IMR-90 (cell line): ENCODE data around the gene NTF3. TPM values are rescaled to one million over a fixed set of nuclear protein-coding genes. Genes with fewer than 3 reads are reported as not detected.

ENCODE experiments used
- ATAC-seq: fragments of 200-7000 bp; cut with Tn5 transposase; 2 replicates; pipeline ENCODE4 v1.9.1; 2020; ENCODE audit warnings: low read depth, mild to moderate bottlenecking, moderate library complexity
- BruUV-seq: library from RNA; stranded (reverse); fragments of 400-500 nt; replicated peaks from 2 replicates; lab custom pipeline; 2021; lab: Mats Ljungman, UMichigan
- CTCF ChIA-PET: fragments of 300-600 bp; formaldehyde crosslinking; extraction: SDS; loops from one replicate; lab custom pipeline; 2021; ENCODE audit warnings: antibody characterized with exemption; lab: Yijun Ruan, JAX
- POLR2A ChIA-PET: fragments of 300-600 bp; sonication (Branson Sonifier 250); formaldehyde crosslinking; loops from one replicate; lab custom pipeline; 2022; ENCODE audit warnings: antibody characterized with exemption; ENCODE audit not compliant: unreplicated experiment; lab: Charles Lee
- DNase-seq: peaks from one replicate; pipeline ENCODE4 v3.0.0; 2013
- H2AFZ ChIP-seq: replicated peaks from 2 replicates; pipeline ENCODE3; 2013; ENCODE audit warnings: low read length, mild to moderate bottlenecking; ENCODE audit not compliant: poor library complexity
- H2AK5ac ChIP-seq: 2 replicates; pipeline ENCODE4 v1.6.1; 2013; ENCODE audit warnings: low read depth, low read length, inconsistent platforms
- H2AK9ac ChIP-seq: replicated peaks from 2 replicates; pipeline ENCODE3; 2013; ENCODE audit warnings: mild to moderate bottlenecking, low read depth, low read length, moderate library complexity; ENCODE audit not compliant: poor library complexity
- H2BK120ac ChIP-seq: 2 replicates; pipeline ENCODE4 v1.6.1; 2013; ENCODE audit warnings: low read depth, low read length, inconsistent platforms
- H2BK15ac ChIP-seq: 3 replicates; pipeline ENCODE4 v1.6.1; 2013; ENCODE audit warnings: low read depth, low read length, inconsistent platforms
- H2BK20ac ChIP-seq: 2 replicates; pipeline ENCODE4 v1.6.1; 2013; ENCODE audit warnings: low read depth, mild to moderate bottlenecking, inconsistent platforms, low read length, moderate library complexity
- H2BK5ac ChIP-seq: 2 replicates; pipeline ENCODE4 v1.6.1; 2013; ENCODE audit warnings: mild to moderate bottlenecking, low read depth, low read length, inconsistent platforms; ENCODE audit not compliant: poor library complexity, severe bottlenecking
- H3K14ac ChIP-seq: replicated peaks from 2 replicates; pipeline ENCODE4 v1.6.1; 2013; ENCODE audit warnings: low read depth, low read length, inconsistent platforms
- H3K18ac ChIP-seq: 2 replicates; pipeline ENCODE4 v1.6.1; 2013; ENCODE audit warnings: low read depth, low read length, control low read depth
- H3K23ac ChIP-seq: 2 replicates; pipeline ENCODE4 v1.6.1; 2013; ENCODE audit warnings: low read depth, low read length, inconsistent platforms
- H3K27ac ChIP-seq: 2 replicates; pipeline ENCODE4 v1.5.1; 2013; ENCODE audit warnings: mild to moderate bottlenecking, control low read depth, low read length; ENCODE audit not compliant: insufficient read depth
- H3K27me3 ChIP-seq: 2 replicates; pipeline ENCODE4 v1.6.1; 2013; ENCODE audit warnings: low read length; ENCODE audit not compliant: control insufficient read depth, insufficient read depth
- H3K36me3 ChIP-seq: 2 replicates; pipeline ENCODE4 v1.6.1; 2013; ENCODE audit warnings: low read length, mixed read lengths; ENCODE audit not compliant: control insufficient read depth, insufficient read depth
- H3K4ac ChIP-seq: 2 replicates; pipeline ENCODE4 v1.6.1; 2013; ENCODE audit warnings: low read depth, low read length, inconsistent platforms
- H3K4me1 ChIP-seq: 2 replicates; pipeline ENCODE4 v1.6.1; 2013; ENCODE audit warnings: low read length, mixed read lengths; ENCODE audit not compliant: control insufficient read depth, insufficient read depth
- H3K4me2 ChIP-seq: 2 replicates; pipeline ENCODE4 v1.6.1; 2013; ENCODE audit warnings: low read depth, mild to moderate bottlenecking, control low read depth, low read length, moderate library complexity
- H3K4me3 ChIP-seq: 2 replicates; pipeline ENCODE4 v1.5.1; 2013; ENCODE audit warnings: low read depth, mild to moderate bottlenecking, control low read depth, low read length, moderate library complexity; ENCODE audit not compliant: insufficient read depth
- H3K56ac ChIP-seq: 2 replicates; pipeline ENCODE4 v1.6.1; 2013; ENCODE audit warnings: low read length, inconsistent platforms; ENCODE audit not compliant: insufficient read depth; ENCODE audit errors: extremely low read depth
- H3K79me1 ChIP-seq, 2 experiments: 2 replicates each; pipeline ENCODE4 v1.6.1; 2013; ENCODE audit warnings: low read length in 2 of 2, inconsistent platforms in 1 of 2, low read depth in 1 of 2
- H3K9ac ChIP-seq: 2 replicates; pipeline ENCODE4 v1.6.1; 2013; ENCODE audit warnings: low read depth, low read length, control low read depth
- H3K9me1 ChIP-seq: 2 replicates; pipeline ENCODE4 v1.6.1; 2013; ENCODE audit warnings: low read length, inconsistent platforms; ENCODE audit not compliant: insufficient read depth
- H3K9me3 ChIP-seq: 2 replicates; pipeline ENCODE4 v1.6.1; 2013; ENCODE audit warnings: low read length; ENCODE audit not compliant: control insufficient read depth, insufficient read depth
- H4K20me1 ChIP-seq: 2 replicates; pipeline ENCODE4 v1.6.1; 2013; ENCODE audit warnings: low read length, inconsistent platforms; ENCODE audit not compliant: insufficient read depth
- H4K5ac ChIP-seq: 2 replicates; pipeline ENCODE4 v1.6.1; 2013; ENCODE audit warnings: mild to moderate bottlenecking, low read depth, low read length, control low read depth
- H4K8ac ChIP-seq, 2 experiments: 2 replicates each; pipeline ENCODE4 v1.6.1; 2013; ENCODE audit warnings: low read depth in 2 of 2, low read length in 2 of 2, control low read depth in 1 of 2, inconsistent platforms in 1 of 2
- H4K91ac ChIP-seq: 2 replicates; pipeline ENCODE4 v1.6.1; 2013; ENCODE audit warnings: low read depth, low read length, inconsistent platforms; ENCODE audit not compliant: insufficient read depth
- CEBPB ChIP-seq: IDR thresholded peaks from 2 replicates; pipeline ENCODE4 v1.6.1; 2012; ENCODE audit warnings: low read depth, low read length, improper control_type of control experiment
- CTCF ChIP-seq: conservative IDR thresholded peaks from 2 replicates; pipeline ENCODE4 v1.5.1; 2012; ENCODE audit warnings: mild to moderate bottlenecking, low read depth, low read length, improper control_type of control experiment
- WGBS, 2 experiments: methylation state at CpG; one replicate each; pipeline versions ENCODE4 v1.1.5 to v1.1.7; 2013; ENCODE audit warnings: missing lambda C conversion rate in 2 of 2; ENCODE audit not compliant: insufficient read length in 1 of 2; ENCODE audit errors: extremely low coverage in 2 of 2; 5-methylcytosine and 5-hydroxymethylcytosine counted together
- dilution Hi-C: fragments of 300-500 bp; cut with HindIII; formaldehyde crosslinking; loops from one replicate; pipeline ENCODE4 v1.14.3; 2018; ENCODE audit warnings: low sequenced_read_pairs; ENCODE audit not compliant: unreplicated experiment
- in situ Hi-C: fragments of 300-500 bp; cut with MboI; formaldehyde crosslinking; loops from 3 replicates; pipeline ENCODE4 v1.14.3; 2019; ENCODE audit warnings: low sequenced_read_pairs, inconsistent platforms, mixed read lengths
- intact Hi-C: fragments of 100-400 bp; cut with micrococcal nuclease; formaldehyde crosslinking; loops from 2 replicates; pipeline ENCODE4 v1.10.0; 2022
- polyA plus RNA-seq, 3 experiments: library from polyadenylated mRNA; depleted of rRNA; stranded (reverse); fragments of >200 nt; gene quantifications; 2 replicates each; pipeline ENCODE4 v1.2.3, GENCODE V29; 2012; ENCODE audit warnings: low replicate concordance in 1 of 3
- total RNA-seq: library from RNA; depleted of rRNA; stranded (reverse); fragments of >200 nt; gene quantifications from 2 replicates; pipeline ENCODE4 v1.2.3, GENCODE V29; 2012

Gene NTF3
- total and polyA plus RNA-seq, 2 of the 4 experiments (the other 2 are of a cell fraction), result 12.2 to 32.4 TPM

DNA sequence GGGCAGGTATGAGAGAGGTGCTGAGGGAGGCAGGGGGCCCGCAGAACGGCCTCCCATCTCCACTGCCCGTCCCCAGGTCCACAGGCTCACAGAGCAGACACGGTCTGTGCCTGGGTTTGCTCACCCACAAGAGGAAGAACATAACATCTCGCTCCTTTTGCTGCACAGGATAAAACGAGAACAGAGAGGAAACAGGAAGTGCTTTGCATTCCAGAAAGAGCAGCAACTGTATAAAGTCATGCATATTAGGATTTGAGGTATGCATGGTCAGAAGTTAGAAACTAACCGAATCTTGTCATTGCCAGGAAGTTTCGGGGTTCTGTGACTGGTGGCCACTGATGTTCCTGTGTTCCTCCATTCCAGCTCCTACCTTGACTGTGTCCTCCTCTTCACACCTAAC lies 25.0 kb downstream of the NTF3 start:
- peak overlapping the region; percentile 85 for H3K56ac ChIP-seq
- H3K4me2 ChIP-seq, result peak overlapping the region; percentile 49
- peaks cover 74 to 96% of the 10 kb centered on the region in 2 experiments for H3K79me1 ChIP-seq
- H3K23ac ChIP-seq, result peak overlapping the region; percentile 96
- WGBS, 2 experiments, result 42% methylated on average over 5 of the region's 8 CpGs; no CpG with 5 or more reads in 1 of the 2 experiments
- ATAC-seq, result peak; percentile 94
- no TSS peak for BruUV-seq
- H3K4ac ChIP-seq, result peak overlapping the region; percentile 95
- H4K20me1 ChIP-seq, result no peaks in the 10 kb centered on the region; the same call in 1 of the 2 replicates
- H3K9me3 ChIP-seq, result no peaks in the 10 kb centered on the region
- H3K36me3 ChIP-seq, result peaks cover 12% of the 10 kb centered on the region
- H2BK15ac ChIP-seq, result peak overlapping the region; percentile 85
- ChIA-PET CTCF (interaction anchor here (1.0 kb wide), 1 partner anchor 11 kb away, joined by 3 read pairs; no protein-coding TSS in a partner anchor), POLR2A (interaction anchor here (0.5 kb wide), 1 partner anchor 17 kb away, joined by 3 read pairs; no protein-coding TSS in a partner anchor)
- H3K9ac ChIP-seq, result peak overlapping the region; percentile 48
- peak; percentile 82 for DNase-seq
- peak overlapping the region; percentile 92 for H3K14ac ChIP-seq
- peak overlapping the region; percentile 83 for H2AFZ ChIP-seq
- H2AK9ac ChIP-seq, result peak overlapping the region; percentile 87
- H3K4me1 ChIP-seq, result peaks cover 47% of the 10 kb centered on the region
- dilution Hi-C loops (no loop called here), in situ Hi-C loops (loop anchor here (25.0 kb wide), 1 partner anchor 830 kb away; no protein-coding TSS in a partner anchor), intact Hi-C loops (no loop called here)
- no peak for TF ChIP-seq CTCF
- TF ChIP-seq CEBPB, result peak; percentile 29; the same call in 1 of the 2 replicates
- peak overlapping the region; percentile 96 for H4K5ac ChIP-seq
- peak overlapping the region; percentile 98 for H3K27ac ChIP-seq
- H3K18ac ChIP-seq, result peak overlapping the region; percentile 94
- H3K4me3 ChIP-seq, result no peak overlapping the region
- H3K27me3 ChIP-seq, result no peaks in the 10 kb centered on the region
- H4K91ac ChIP-seq, result peak overlapping the region; percentile 99
- peak overlapping the region; percentile 99 for H2BK20ac ChIP-seq
- peak overlapping the region; percentile 81 to 99 for H4K8ac ChIP-seq
- H2AK5ac ChIP-seq, result peak overlapping the region; percentile 97
- peak overlapping the region; percentile 99 for H2BK120ac ChIP-seq
- H2BK5ac ChIP-seq, result peak overlapping the region; percentile 99
- H3K9me1 ChIP-seq, result peaks cover 51% of the 10 kb centered on the region
